MM.1S (cell line): ENCODE measurements around the gene ALKBH8.

Experiments
- DNase-seq: peaks from one replicate; pipeline ENCODE4 v3.0.0-alpha.2; 2015
- H2AFZ ChIP-seq: fragments of 300-600 bp; sonication (generic); 2 replicates; pipeline ENCODE4 v1.6.0; 2016; ENCODE audit warnings: antibody characterized with exemption, low read length
- H3F3A ChIP-seq: fragments of 300-600 bp; sonication (generic); 2 replicates; pipeline ENCODE4 v1.6.1; 2016; ENCODE audit warnings: mild to moderate bottlenecking, antibody characterized with exemption, low read length, moderate library complexity, mixed read lengths; ENCODE audit not compliant: insufficient read depth
- H3K27ac ChIP-seq: fragments of 300-600 bp; sonication (generic); 2 replicates; pipeline ENCODE4 v1.5.1; 2016; ENCODE audit warnings: mild to moderate bottlenecking, low read length
- H3K27me3 ChIP-seq: fragments of 300-600 bp; sonication (generic); replicated peaks from 2 replicates; pipeline ENCODE4 v1.6.0; 2016; ENCODE audit warnings: low read length; ENCODE audit not compliant: insufficient read depth
- H3K36me3 ChIP-seq: fragments of 300-600 bp; sonication (generic); replicated peaks from 2 replicates; pipeline ENCODE4 v1.6.1; 2016; ENCODE audit warnings: mild to moderate bottlenecking, low read length, mixed read lengths; ENCODE audit not compliant: insufficient read depth
- H3K4me1 ChIP-seq: fragments of 300-600 bp; sonication (generic); 2 replicates; pipeline ENCODE4 v1.6.1; 2016; ENCODE audit warnings: low read length, mixed read lengths
- H3K4me2 ChIP-seq: fragments of 300-600 bp; sonication (generic); 2 replicates; pipeline ENCODE4 v1.6.0; 2016; ENCODE audit warnings: low read depth, low read length
- H3K4me3 ChIP-seq: fragments of 300-600 bp; sonication (generic); 2 replicates; pipeline ENCODE4 v1.5.1; 2016; ENCODE audit warnings: low read length, mixed read lengths
- H3K79me2 ChIP-seq: fragments of 300-600 bp; sonication (generic); 2 replicates; pipeline ENCODE4 v1.6.1; 2016; ENCODE audit warnings: mixed run types, low read length, mixed read lengths
- H3K9ac ChIP-seq: fragments of 300-600 bp; sonication (generic); 2 replicates; pipeline ENCODE4 v1.6.1; 2016; ENCODE audit warnings: low read length, mixed read lengths
- H3K9me2 ChIP-seq: fragments of 300-600 bp; sonication (generic); replicated peaks from 2 replicates; pipeline ENCODE4 v1.6.1; 2016; ENCODE audit warnings: mild to moderate bottlenecking, low read length, mixed read lengths; ENCODE audit not compliant: insufficient read depth
- H3K9me3 ChIP-seq: fragments of 300-600 bp; sonication (generic); replicated peaks from 2 replicates; pipeline ENCODE4 v1.6.1; 2016; ENCODE audit warnings: mild to moderate bottlenecking, low read length, mixed read lengths; ENCODE audit not compliant: insufficient read depth
- H4K20me1 ChIP-seq: fragments of 300-600 bp; sonication (generic); 2 replicates; pipeline ENCODE4 v1.6.1; 2016; ENCODE audit warnings: mild to moderate bottlenecking, low read length, moderate library complexity, mixed read lengths; ENCODE audit not compliant: insufficient read depth
- CTCF ChIP-seq: fragments of 300-600 bp; sonication (generic); IDR thresholded peaks from 2 replicates; pipeline ENCODE4 v1.5.1; 2016; ENCODE audit warnings: antibody characterized with exemption, low read length, mixed read lengths
- EZH2 ChIP-seq: fragments of 300-600 bp; sonication (generic); optimal IDR thresholded peaks from 2 replicates; pipeline ENCODE3; 2017; ENCODE audit warnings: low read depth, mild to moderate bottlenecking, antibody characterized with exemption, low read length, mixed read lengths
- EZH2phosphoT487 ChIP-seq: fragments of 300-600 bp; sonication (generic); IDR thresholded peaks from 2 replicates; pipeline ENCODE4 v1.6.1; 2018; ENCODE audit warnings: antibody characterized with exemption, low read length

The ALKBH8 gene

GRCh38 chr11:107590460-107591377, 25.2 kb upstream of the ALKBH8 start, which contains the start of gene ELMOD1:
ELMOD1 (plus strand) TSS chr11:107591147; CDS start chr11:107618190, 27,043 bp downstream.
- H4K20me1 ChIP-seq = no peaks in the 10 kb centered on the region
- no peaks in the 10 kb centered on the region for H3F3A ChIP-seq
- no peaks in the 10 kb centered on the region for H3K9me2 ChIP-seq
- H3K9me3 ChIP-seq = no peaks in the 10 kb centered on the region
- DNase-seq = peak; percentile 71
- H3K36me3 ChIP-seq = no peaks in the 10 kb centered on the region
- no peak within 1 kb of the TSS for H3K27ac ChIP-seq
- H3K4me3 ChIP-seq = peak within 1 kb of the TSS; percentile 89
- H3K9ac ChIP-seq = peak within 1 kb of the TSS; percentile 51; the same call in 1 of the 2 replicates
- H2AFZ ChIP-seq = peak within 1 kb of the TSS; percentile 99
- peak within 1 kb of the TSS; percentile 96 for H3K4me2 ChIP-seq
- no peaks in the 10 kb centered on the region for H3K27me3 ChIP-seq
- no peaks in the 10 kb centered on the region for H3K4me1 ChIP-seq
- no peaks in the 10 kb centered on the region for H3K79me2 ChIP-seq
- TF ChIP-seq EZH2phosphoT487 (no peak), CTCF (no peak), EZH2 (no peak)

GRCh38 chr11:107587306-107587979, 21.9 kb upstream of the ALKBH8 start:
- H3K9me2 ChIP-seq = no peaks in the 10 kb centered on the region
- no peak overlapping the region for H3K27ac ChIP-seq
- no peak overlapping the region for H2AFZ ChIP-seq
- H4K20me1 ChIP-seq = no peaks in the 10 kb centered on the region
- DNase-seq = no peak
- no peaks in the 10 kb centered on the region for H3K9me3 ChIP-seq
- H3F3A ChIP-seq = peaks cover 20% of the 10 kb centered on the region
- peaks cover 22% of the 10 kb centered on the region for H3K4me1 ChIP-seq
- no peak for TF ChIP-seq EZH2phosphoT487
- TF ChIP-seq EZH2 = no peak
- TF ChIP-seq CTCF = no peak
- no peak overlapping the region for H3K4me3 ChIP-seq
- H3K79me2 ChIP-seq = no peaks in the 10 kb centered on the region
- H3K4me2 ChIP-seq = no peak overlapping the region
- H3K36me3 ChIP-seq = no peaks in the 10 kb centered on the region
- H3K27me3 ChIP-seq = no peaks in the 10 kb centered on the region
- H3K9ac ChIP-seq = no peak overlapping the region

GRCh38 chr11:107583629-107584195, 18.2 kb upstream of the ALKBH8 start:
- Histone ChIP-seq H3K4me1 (peaks cover 23% of the 10 kb centered on the region), H3K36me3 (no peaks in the 10 kb centered on the region), H3K9ac (no peak overlapping the region), H3F3A (peaks cover 20% of the 10 kb centered on the region), H3K27ac (peak overlapping the region; percentile 63; the same call in 1 of the 2 replicates), H3K27me3 (no peaks in the 10 kb centered on the region), H3K4me3 (no peak overlapping the region), H3K79me2 (no peaks in the 10 kb centered on the region), H4K20me1 (no peaks in the 10 kb centered on the region), H3K4me2 (peak overlapping the region; percentile 61), H3K9me2 (no peaks in the 10 kb centered on the region), H2AFZ (no peak overlapping the region), H3K9me3 (no peaks in the 10 kb centered on the region)
- DNase-seq = peak; percentile 68
- no peak for TF ChIP-seq CTCF
- TF ChIP-seq EZH2phosphoT487 = no peak
- TF ChIP-seq EZH2 = no peak
